ENCODE measurements around the gene GRIN3B.

GRCh38 chr19:1007399-1008251 lies 7.4 kb downstream of the GRIN3B start:
- TF ChIP-seq CTCF (IDR thresholded peaks at IDR 0.05) (no peak), POLR2A (IDR thresholded peaks at IDR 0.05) (no peak), POLR2AphosphoS5 (IDR thresholded peaks at IDR 0.05) (no peak), EP300 (IDR thresholded peaks at IDR 0.05) (no peak)
